H9 (cell line): ENCODE data around the gene NDUFS3. TPM values are rescaled to one million over a fixed set of nuclear protein-coding genes. Genes with fewer than 3 reads are reported as not detected.

Experiments used
- DNase-seq: peaks from one replicate; pipeline ENCODE4 v3.0.0-alpha.2; 2017
- H2AFZ ChIP-seq: one replicate; pipeline ENCODE4 v1.6.1; 2013; ENCODE audit warnings: mild to moderate bottlenecking, low read length, control low read depth, moderate library complexity
- H2AK5ac ChIP-seq: 2 replicates; pipeline ENCODE4 v1.6.1; 2013; ENCODE audit warnings: low read length, control low read depth, mixed read lengths; ENCODE audit not compliant: insufficient read length
- H2BK120ac ChIP-seq: one replicate; pipeline ENCODE4 v1.6.1; 2013; ENCODE audit warnings: low read depth, mild to moderate bottlenecking, low read length, control low read depth, inconsistent platforms; ENCODE audit not compliant: poor library complexity, severe bottlenecking
- H2BK12ac ChIP-seq: 2 replicates; pipeline ENCODE4 v1.6.1; 2013; ENCODE audit warnings: low read length, control low read depth, mixed read lengths, low read depth; ENCODE audit not compliant: insufficient read length
- H2BK15ac ChIP-seq: 2 replicates; pipeline ENCODE4 v1.6.1; 2013; ENCODE audit warnings: low read depth, low read length, control low read depth
- H2BK20ac ChIP-seq: one replicate; pipeline ENCODE4 v1.6.1; 2013; ENCODE audit warnings: low read depth, mild to moderate bottlenecking, low read length, control low read depth, inconsistent platforms; ENCODE audit not compliant: poor library complexity, severe bottlenecking
- H2BK5ac ChIP-seq: 2 replicates; pipeline ENCODE4 v1.6.1; 2013; ENCODE audit warnings: low read length, control low read depth, mixed read lengths; ENCODE audit not compliant: insufficient read length
- H3K14ac ChIP-seq: 2 replicates; pipeline ENCODE4 v1.6.1; 2013; ENCODE audit warnings: low read length, control low read depth; ENCODE audit not compliant: insufficient read depth
- H3K18ac ChIP-seq: 2 replicates; pipeline ENCODE4 v1.6.1; 2013; ENCODE audit warnings: low read depth, mild to moderate bottlenecking, mixed read lengths, low read length, control low read depth; ENCODE audit not compliant: insufficient read length
- H3K23ac ChIP-seq: 2 replicates; pipeline ENCODE4 v1.6.1; 2013; ENCODE audit warnings: low read length, control low read depth, mixed read lengths, low read depth; ENCODE audit not compliant: insufficient read length
- H3K23me2 ChIP-seq: 2 replicates; pipeline ENCODE4 v1.6.1; 2013; ENCODE audit warnings: low read depth, mild to moderate bottlenecking, mixed read lengths, low read length, control low read depth; ENCODE audit not compliant: insufficient read length, poor library complexity, severe bottlenecking
- H3K27ac ChIP-seq: 2 replicates; pipeline ENCODE4 v1.5.1; 2013; ENCODE audit warnings: low read length, control low read depth, mixed read lengths, low read depth; ENCODE audit not compliant: insufficient read length
- H3K27me3 ChIP-seq: 2 replicates; pipeline ENCODE4 v1.6.1; 2013; ENCODE audit warnings: low read length, control low read depth, inconsistent platforms; ENCODE audit not compliant: insufficient read depth
- H3K4ac ChIP-seq: 2 replicates; pipeline ENCODE4 v1.6.1; 2013; ENCODE audit warnings: low read depth, mild to moderate bottlenecking, control low read depth, inconsistent platforms, low read length, moderate library complexity
- H3K4me1 ChIP-seq: 2 replicates; pipeline ENCODE4 v1.6.1; 2013; ENCODE audit warnings: low read length, control low read depth, inconsistent platforms; ENCODE audit not compliant: insufficient read depth
- H3K4me2 ChIP-seq: 2 replicates; pipeline ENCODE4 v1.6.1; 2013; ENCODE audit warnings: low read length, control low read depth, mixed read lengths; ENCODE audit not compliant: insufficient read length, insufficient read depth
- H3K56ac ChIP-seq: 2 replicates; pipeline ENCODE4 v1.6.1; 2013; ENCODE audit warnings: low read depth, mild to moderate bottlenecking, mixed read lengths, low read length, control low read depth; ENCODE audit not compliant: insufficient read length
- H3K79me1 ChIP-seq: 2 replicates; pipeline ENCODE4 v1.6.1; 2013; ENCODE audit warnings: low read depth, mild to moderate bottlenecking, moderate library complexity, low read length, control low read depth, inconsistent platforms; ENCODE audit not compliant: insufficient read depth, poor library complexity, severe bottlenecking
- H3K79me2 ChIP-seq: 2 replicates; pipeline ENCODE4 v1.6.1; 2013; ENCODE audit warnings: low read length, control low read depth, inconsistent platforms; ENCODE audit not compliant: insufficient read depth
- H3K9ac ChIP-seq: 2 replicates; pipeline ENCODE4 v1.6.1; 2013; ENCODE audit warnings: low read length, control low read depth, mixed read lengths; ENCODE audit not compliant: insufficient read length; ENCODE audit errors: extremely low read depth
- H3K9me3 ChIP-seq: one replicate; pipeline ENCODE4 v1.6.1; 2013; ENCODE audit warnings: low read depth, low read length, inconsistent platforms; ENCODE audit not compliant: control insufficient read depth
- H3T11ph ChIP-seq: one replicate; pipeline ENCODE4 v1.6.1; 2013; ENCODE audit warnings: mild to moderate bottlenecking, low read length, control low read depth, inconsistent platforms
- H4K20me1 ChIP-seq: one replicate; pipeline ENCODE4 v1.6.1; 2013; ENCODE audit not compliant: control insufficient read depth, insufficient read length, insufficient read depth
- H4K5ac ChIP-seq: 2 replicates; pipeline ENCODE4 v1.6.1; 2013; ENCODE audit warnings: low read depth, mild to moderate bottlenecking, mixed read lengths, low read length, control low read depth; ENCODE audit not compliant: insufficient read length
- H4K8ac ChIP-seq: replicated peaks from 2 replicates; pipeline ENCODE4 v1.6.1; 2013; ENCODE audit warnings: low read length, control low read depth, mixed read lengths, low read depth; ENCODE audit not compliant: insufficient read length
- H4K91ac ChIP-seq: 2 replicates; pipeline ENCODE4 v1.6.1; 2013; ENCODE audit warnings: low read depth, mild to moderate bottlenecking, moderate library complexity, mixed read lengths, low read length, control low read depth; ENCODE audit not compliant: insufficient read length
- H3K27ac Mint-ChIP-seq, 3 experiments: 2 replicates in 2 of 3; 3 replicates in 1 of 3; pipeline ENCODE4 v1.8.0; 2020 to 2021; ENCODE audit warnings: mixed read lengths in 3 of 3, mild to moderate bottlenecking in 1 of 3, moderate library complexity in 1 of 3
- H3K27me3 Mint-ChIP-seq: 2 replicates; pipeline ENCODE4 v1.8.0; 2021; ENCODE audit warnings: low read depth, mild to moderate bottlenecking, moderate library complexity, mixed read lengths
- H3K36me3 Mint-ChIP-seq, 3 experiments: 2 replicates in 2 of 3; 3 replicates in 1 of 3; pipeline ENCODE4 v1.8.0; 2020 to 2021; ENCODE audit warnings: low read depth in 3 of 3, mixed read lengths in 3 of 3; ENCODE audit not compliant: insufficient read depth in 1 of 3
- H3K4me1 Mint-ChIP-seq, 2 experiments: 2 replicates each; pipeline ENCODE4 v1.8.0; 2020; ENCODE audit warnings: mixed read lengths in 2 of 2
- H3K4me3 Mint-ChIP-seq, 2 experiments: 2 replicates in 1 of 2; 3 replicates in 1 of 2; pipeline ENCODE4 v1.8.0; 2020 to 2021; ENCODE audit warnings: mild to moderate bottlenecking in 2 of 2, mixed read lengths in 2 of 2, moderate library complexity in 1 of 2
- H3K9me3 Mint-ChIP-seq, 2 experiments: 2 replicates in 1 of 2; 3 replicates in 1 of 2; pipeline ENCODE4 v1.8.0; 2020; ENCODE audit warnings: mild to moderate bottlenecking in 2 of 2, mixed read lengths in 2 of 2, moderate library complexity in 1 of 2
- WGBS: extraction: QIAGEN DNeasy Blood & Tissue Kit; methylation state at CpG from one replicate; pipeline ENCODE4 v1.1.7; 2013; ENCODE audit warnings: missing lambda C conversion rate, low lambda C conversion rate, mixed read lengths; ENCODE audit not compliant: insufficient read length; ENCODE audit errors: extremely low coverage; 5-methylcytosine and 5-hydroxymethylcytosine counted together
- total RNA-seq: library from RNA; stranded (reverse); gene quantifications from 2 replicates; pipeline ENCODE4 v1.2.1, GENCODE V29; 2021
- TF ChIP-seq, protein P1 (sequence below): fragments of 200-600 bp; sonication (generic); conservative IDR thresholded peaks from 3 replicates; pipeline ENCODE4 v1.8.0; 2021; ENCODE audit warnings: antibody characterized with exemption, mild to moderate bottlenecking

The NDUFS3 gene
- total RNA-seq, 1 experiment from 2014 or later: 144 TPM

DNA sequence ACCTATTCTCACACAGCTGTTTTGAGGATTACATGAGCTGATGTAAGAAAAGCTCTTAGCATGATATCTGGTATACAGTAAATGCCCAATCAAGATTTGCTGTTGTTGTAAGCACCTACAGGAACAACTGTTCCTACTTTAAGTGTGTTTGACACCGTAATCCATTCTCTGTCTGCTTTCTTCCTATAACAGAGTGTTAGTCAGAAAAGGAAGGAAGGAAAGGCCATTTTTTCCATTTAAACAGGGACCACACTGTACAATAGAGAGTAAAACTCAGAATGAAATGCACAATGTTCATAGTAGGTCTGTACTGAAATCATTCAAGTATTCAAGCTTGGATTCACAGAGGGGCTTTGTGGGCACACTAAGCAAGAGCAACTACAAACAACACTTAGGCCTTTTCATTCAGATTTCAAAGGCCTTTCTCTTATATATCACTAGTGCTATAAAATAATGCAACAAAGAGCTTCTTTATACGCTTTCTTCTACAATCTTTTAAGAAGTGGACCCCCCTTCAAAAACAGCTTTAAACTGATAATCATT lies 42.0 kb downstream of the NDUFS3 start:
- no peaks in the 10 kb centered on the region for H3K27me3 ChIP-seq
- H3K79me1 ChIP-seq: no peaks in the 10 kb centered on the region
- no peak overlapping the region for H3K27ac ChIP-seq
- no peak overlapping the region for H3K14ac ChIP-seq
- no peak overlapping the region for H3K23ac ChIP-seq
- Mint-ChIP-seq H3K9me3 (no peaks in the 10 kb centered on the region), H3K4me3 (no peak overlapping the region), H3K36me3 (peaks cover 10 to 73% (median 36%) of the 10 kb centered on the region in 3 experiments; a peak in 6 of 7 replicates), H3K4me1 (no peaks in the 10 kb centered on the region), H3K27me3 (no peaks in the 10 kb centered on the region), H3K27ac (no peak overlapping the region)
- no peak overlapping the region for H2BK15ac ChIP-seq
- no peak overlapping the region for H2BK5ac ChIP-seq
- H3K4ac ChIP-seq: no peak overlapping the region
- no peak overlapping the region for H3K56ac ChIP-seq
- no peak overlapping the region for H2AK5ac ChIP-seq
- H2BK120ac ChIP-seq: no peak overlapping the region
- H2BK12ac ChIP-seq: no peak overlapping the region
- no peak overlapping the region for H3K18ac ChIP-seq
- H4K20me1 ChIP-seq: no peaks in the 10 kb centered on the region
- H3T11ph ChIP-seq: no peak overlapping the region
- no CpG with 5 or more reads among the region's 2 CpGs for WGBS
- no peaks in the 10 kb centered on the region for H3K23me2 ChIP-seq
- no peak overlapping the region for H2BK20ac ChIP-seq
- H3K9me3 ChIP-seq: no peaks in the 10 kb centered on the region
- DNase-seq: no peak
- H3K9ac ChIP-seq: no peak overlapping the region
- no peak overlapping the region for H4K8ac ChIP-seq
- no peak overlapping the region for H4K5ac ChIP-seq
- no peak overlapping the region for H2AFZ ChIP-seq
- TF ChIP-seq, protein P1, sequence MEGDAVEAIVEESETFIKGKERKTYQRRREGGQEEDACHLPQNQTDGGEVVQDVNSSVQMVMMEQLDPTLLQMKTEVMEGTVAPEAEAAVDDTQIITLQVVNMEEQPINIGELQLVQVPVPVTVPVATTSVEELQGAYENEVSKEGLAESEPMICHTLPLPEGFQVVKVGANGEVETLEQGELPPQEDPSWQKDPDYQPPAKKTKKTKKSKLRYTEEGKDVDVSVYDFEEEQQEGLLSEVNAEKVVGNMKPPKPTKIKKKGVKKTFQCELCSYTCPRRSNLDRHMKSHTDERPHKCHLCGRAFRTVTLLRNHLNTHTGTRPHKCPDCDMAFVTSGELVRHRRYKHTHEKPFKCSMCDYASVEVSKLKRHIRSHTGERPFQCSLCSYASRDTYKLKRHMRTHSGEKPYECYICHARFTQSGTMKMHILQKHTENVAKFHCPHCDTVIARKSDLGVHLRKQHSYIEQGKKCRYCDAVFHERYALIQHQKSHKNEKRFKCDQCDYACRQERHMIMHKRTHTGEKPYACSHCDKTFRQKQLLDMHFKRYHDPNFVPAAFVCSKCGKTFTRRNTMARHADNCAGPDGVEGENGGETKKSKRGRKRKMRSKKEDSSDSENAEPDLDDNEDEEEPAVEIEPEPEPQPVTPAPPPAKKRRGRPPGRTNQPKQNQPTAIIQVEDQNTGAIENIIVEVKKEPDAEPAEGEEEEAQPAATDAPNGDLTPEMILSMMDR: no peak
- H3K4me2 ChIP-seq: no peak overlapping the region
- H3K79me2 ChIP-seq: no peaks in the 10 kb centered on the region
- no peak overlapping the region for H4K91ac ChIP-seq
- H3K4me1 ChIP-seq: no peaks in the 10 kb centered on the region
